Mesenchymal stem cell (in vitro differentiated cells and primary cell): ENCODE results near the gene FZD10.

Experiments
- DNase-seq: peaks from one replicate; pipeline ENCODE4 v3.0.0-alpha.2; 2013
- H2AFZ ChIP-seq: one replicate; pipeline ENCODE4 v1.6.1; 2013; ENCODE audit warnings: low read depth, mild to moderate bottlenecking, control low read depth, inconsistent platforms, low read length, moderate library complexity
- H2AK5ac ChIP-seq: 2 replicates; pipeline ENCODE4 v1.6.1; 2013; ENCODE audit warnings: low read length, moderate library complexity, mild to moderate bottlenecking, inconsistent platforms; ENCODE audit not compliant: severe bottlenecking
- H2BK120ac ChIP-seq: one replicate; pipeline ENCODE4 v1.6.1; 2013; ENCODE audit warnings: low read depth, mild to moderate bottlenecking, inconsistent platforms, low read length, moderate library complexity
- H2BK12ac ChIP-seq, 2 experiments: one replicate each; pipeline ENCODE4 v1.6.1; 2013; ENCODE audit warnings: inconsistent platforms in 2 of 2, low read length in 2 of 2, mild to moderate bottlenecking in 2 of 2, moderate library complexity in 2 of 2, control low read depth in 1 of 2
- H2BK15ac ChIP-seq: one replicate; pipeline ENCODE4 v1.6.1; 2013; ENCODE audit warnings: mild to moderate bottlenecking, low read depth, inconsistent platforms; ENCODE audit not compliant: poor library complexity, severe bottlenecking
- H2BK5ac ChIP-seq: 2 replicates; pipeline ENCODE4 v1.6.1; 2013; ENCODE audit warnings: low read depth, mild to moderate bottlenecking, low read length, control low read depth, inconsistent platforms; ENCODE audit not compliant: poor library complexity, severe bottlenecking
- H3K14ac ChIP-seq, 2 experiments: one replicate each; pipeline ENCODE4 v1.6.1; 2013; ENCODE audit warnings: inconsistent platforms in 2 of 2, low read length in 2 of 2, control low read depth in 1 of 2, mild to moderate bottlenecking in 1 of 2, moderate library complexity in 1 of 2
- H3K18ac ChIP-seq, 2 experiments: one replicate each; pipeline ENCODE4 v1.6.1; 2013; ENCODE audit warnings: inconsistent platforms in 2 of 2, low read length in 2 of 2, control low read depth in 1 of 2, low read depth in 1 of 2, mild to moderate bottlenecking in 1 of 2
- H3K23ac ChIP-seq, 2 experiments: one replicate each; pipeline ENCODE4 v1.6.1; 2013; ENCODE audit warnings: inconsistent platforms in 2 of 2, low read length in 2 of 2, mild to moderate bottlenecking in 2 of 2, moderate library complexity in 2 of 2, control low read depth in 1 of 2
- H3K27ac ChIP-seq: 2 replicates; pipeline ENCODE4 v1.5.1; 2013; ENCODE audit warnings: mild to moderate bottlenecking, moderate library complexity, low read length, control low read depth, inconsistent platforms; ENCODE audit not compliant: poor library complexity, severe bottlenecking
- H3K27me3 ChIP-seq, 2 experiments: 2 replicates each; pipeline versions ENCODE4 v1.6.1 to v1.7.0; 2013; ENCODE audit warnings: low read length in 2 of 2, mild to moderate bottlenecking in 2 of 2, moderate library complexity in 2 of 2, control low read depth in 1 of 2, inconsistent platforms in 1 of 2; ENCODE audit not compliant: control insufficient read depth in 1 of 2, insufficient read depth in 1 of 2
- H3K36me3 ChIP-seq, 2 experiments: 2 replicates each; pipeline versions ENCODE4 v1.6.1 to v1.7.0; 2013; ENCODE audit warnings: low read length in 2 of 2, control low read depth in 1 of 2, inconsistent platforms in 1 of 2, low read depth in 1 of 2, mild to moderate bottlenecking in 1 of 2; ENCODE audit not compliant: insufficient read depth in 2 of 2, control insufficient read depth in 1 of 2
- H3K4ac ChIP-seq, 2 experiments: one replicate each; pipeline ENCODE4 v1.6.1; 2013; ENCODE audit warnings: inconsistent platforms in 2 of 2, low read length in 2 of 2, mild to moderate bottlenecking in 2 of 2, moderate library complexity in 2 of 2, control low read depth in 1 of 2, low read depth in 1 of 2
- H3K4me1 ChIP-seq: 2 replicates; pipeline ENCODE4 v1.6.1; 2013; ENCODE audit warnings: low read depth, low read length, control low read depth; ENCODE audit not compliant: control insufficient read depth, insufficient read depth
- H3K4me2 ChIP-seq: 2 replicates; pipeline ENCODE4 v1.6.1; 2013; ENCODE audit warnings: low read length, mild to moderate bottlenecking, inconsistent platforms; ENCODE audit not compliant: poor library complexity, severe bottlenecking
- H3K4me3 ChIP-seq, 2 experiments: 2 replicates each; pipeline versions ENCODE4 v1.5.1 to v1.7.0; 2013; ENCODE audit warnings: low read length in 2 of 2, mild to moderate bottlenecking in 2 of 2, control low read depth in 1 of 2, low read depth in 1 of 2; ENCODE audit not compliant: insufficient read depth in 1 of 2
- H3K79me1 ChIP-seq: replicated peaks from 2 replicates; pipeline ENCODE4 v1.6.1; 2013; ENCODE audit warnings: mild to moderate bottlenecking, control low read depth, low read length, inconsistent platforms; ENCODE audit not compliant: poor library complexity, severe bottlenecking
- H3K9ac ChIP-seq: 2 replicates; pipeline ENCODE4 v1.7.0; 2013; ENCODE audit warnings: mild to moderate bottlenecking, low read length, moderate library complexity
- H3K9me3 ChIP-seq: 2 replicates; pipeline ENCODE4 v1.7.0; 2013; ENCODE audit warnings: mild to moderate bottlenecking, low read length; ENCODE audit not compliant: control insufficient read depth
- H4K8ac ChIP-seq: one replicate; pipeline ENCODE4 v1.6.1; 2013; ENCODE audit warnings: inconsistent platforms, mild to moderate bottlenecking, low read length, moderate library complexity
- H4K91ac ChIP-seq: one replicate; pipeline ENCODE4 v1.6.1; 2013; ENCODE audit warnings: mild to moderate bottlenecking, low read length, inconsistent platforms
- WGBS: methylation state at CpG from one replicate; pipeline ENCODE4 v1.1.7; 2013; ENCODE audit warnings: mixed read lengths; 5-methylcytosine and 5-hydroxymethylcytosine counted together

The FZD10 gene

GRCh38 chr12:130124605-130125244 is 37.5 kb upstream of the FZD10 start:
- Histone ChIP-seq H3K4me2 (no peak overlapping the region), H2BK120ac (no peak overlapping the region), H3K27me3 (no peaks in the 10 kb centered on the region), H3K4me3 (no peak overlapping the region), H3K36me3 (no peaks in the 10 kb centered on the region), H4K8ac (no peak overlapping the region), H2BK15ac (no peak overlapping the region), H3K23ac (no peak overlapping the region), H3K14ac (no peak overlapping the region), H2BK12ac (no peak overlapping the region), H3K4ac (no peak overlapping the region), H3K9ac (no peak overlapping the region), H2AK5ac (no peak overlapping the region), H3K9me3 (no peaks in the 10 kb centered on the region), H2BK5ac (no peak overlapping the region), H3K79me1 (no peaks in the 10 kb centered on the region), H3K27ac (no peak overlapping the region), H4K91ac (no peak overlapping the region), H3K18ac (no peak overlapping the region), H3K4me1 (peaks cover 2% of the 10 kb centered on the region), H2AFZ (no peak overlapping the region)
- DNase-seq: no peak
- WGBS: 78% methylated on average over 15 of the region's 15 CpGs

DNA sequence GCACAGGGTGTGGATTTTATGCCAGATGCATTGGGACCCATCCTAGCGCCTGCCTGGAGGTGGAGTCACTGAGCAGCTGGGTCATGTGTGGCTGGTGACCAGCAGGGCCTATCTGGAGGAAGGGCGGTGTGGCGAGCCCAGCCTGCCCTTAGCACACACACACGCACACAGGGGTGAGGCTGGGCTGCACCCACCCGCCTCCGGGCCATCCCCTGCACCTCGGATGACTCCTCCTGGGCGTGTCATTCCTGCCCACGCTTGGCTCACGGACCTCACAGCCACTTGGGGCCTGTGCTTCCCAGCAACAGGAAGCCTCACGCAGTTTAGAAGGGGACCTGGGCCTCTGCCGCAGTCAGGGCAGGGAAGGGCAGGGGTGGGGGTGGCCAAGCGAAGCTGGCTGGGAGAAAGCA is 36.2 kb upstream of the FZD10 start:
- no peak for DNase-seq
- Histone ChIP-seq H2AFZ (no peak overlapping the region), H3K4ac (no peak overlapping the region), H3K4me3 (no peak overlapping the region), H3K4me2 (no peak overlapping the region), H3K27ac (no peak overlapping the region), H2BK15ac (no peak overlapping the region), H2AK5ac (no peak overlapping the region), H3K27me3 (no peaks in the 10 kb centered on the region), H3K36me3 (no peaks in the 10 kb centered on the region), H3K18ac (no peak overlapping the region), H3K14ac (no peak overlapping the region), H2BK12ac (no peak overlapping the region), H4K91ac (no peak overlapping the region), H3K4me1 (no peaks in the 10 kb centered on the region), H3K79me1 (no peaks in the 10 kb centered on the region), H4K8ac (no peak overlapping the region), H3K9me3 (no peaks in the 10 kb centered on the region), H3K23ac (no peak overlapping the region), H3K9ac (peak overlapping the region; percentile 58), H2BK120ac (no peak overlapping the region), H2BK5ac (no peak overlapping the region)
- WGBS: 75% methylated on average over 13 of the region's 13 CpGs

- no peak overlapping the region for H2AFZ ChIP-seq
- no peak overlapping the region for H2BK120ac ChIP-seq
- 55% methylated on average over 3 of the region's 3 CpGs for WGBS
- H2BK12ac ChIP-seq: no peak overlapping the region
- H3K36me3 ChIP-seq: no peaks in the 10 kb centered on the region
- no peak overlapping the region for H4K8ac ChIP-seq
- no peak overlapping the region for H3K4ac ChIP-seq
- H3K27me3 ChIP-seq: no peaks in the 10 kb centered on the region
- H3K4me1 ChIP-seq: no peaks in the 10 kb centered on the region
- H3K18ac ChIP-seq: no peak overlapping the region
- H4K91ac ChIP-seq: no peak overlapping the region
- H3K14ac ChIP-seq: no peak overlapping the region
- no peak overlapping the region for H2AK5ac ChIP-seq
- no peak for DNase-seq
- H3K27ac ChIP-seq: no peak overlapping the region
- H3K4me2 ChIP-seq: no peak overlapping the region
- H3K23ac ChIP-seq: no peak overlapping the region
- peak overlapping the region in 1 of 2 experiments; percentile 46 for H3K4me3 ChIP-seq
- no peak overlapping the region for H2BK15ac ChIP-seq
- no peaks in the 10 kb centered on the region for H3K9me3 ChIP-seq
- H3K9ac ChIP-seq: no peak overlapping the region
- H3K79me1 ChIP-seq: no peaks in the 10 kb centered on the region
- H2BK5ac ChIP-seq: no peak overlapping the region
Observed at GRCh38 chr12:130127532-130127911, 34.7 kb upstream of the FZD10 start.

DNA sequence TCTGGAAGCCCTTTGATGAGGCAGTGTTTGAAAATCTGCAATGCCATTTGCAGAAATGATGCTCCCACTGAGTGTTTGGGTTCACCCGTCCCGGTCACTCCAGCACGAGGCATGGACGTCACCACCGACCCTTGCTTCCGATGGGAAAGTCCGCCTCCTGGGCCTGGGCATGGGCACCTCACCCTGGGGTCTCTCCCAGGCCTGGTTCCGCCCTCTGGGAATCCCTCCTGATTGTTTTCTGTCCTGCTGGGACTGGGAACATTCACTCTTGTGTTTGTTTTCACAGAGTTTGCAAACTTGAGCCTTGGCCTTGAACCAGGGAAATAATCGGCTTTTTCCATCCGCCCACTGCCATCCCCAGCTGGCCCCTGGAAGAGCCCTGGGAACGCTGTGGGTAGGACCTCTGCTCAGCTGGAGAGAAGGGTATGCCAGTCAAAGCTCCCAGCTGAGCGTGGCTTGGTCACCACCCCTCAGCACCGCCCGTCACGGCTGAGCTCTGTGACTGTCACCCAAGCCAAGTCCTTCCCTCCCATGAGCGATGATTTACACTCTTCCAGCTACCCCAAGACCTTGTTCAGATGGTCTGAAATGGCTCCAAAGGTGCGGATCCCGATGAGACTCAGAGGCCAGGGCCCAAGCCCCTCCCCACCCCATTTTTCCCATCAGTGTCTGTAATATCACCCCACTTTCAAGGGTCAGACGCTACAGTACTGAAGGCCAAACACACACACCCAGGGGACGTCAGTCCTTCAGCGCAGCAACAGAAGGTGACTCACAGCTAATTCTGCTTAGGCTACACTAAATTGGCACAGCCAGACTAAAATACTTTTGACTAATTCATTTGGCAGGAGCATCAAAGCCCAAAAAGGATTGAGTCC is 34.1 kb upstream of the FZD10 start:
- WGBS: 76% methylated on average over 21 of the region's 21 CpGs
- DNase-seq: no peak

More for the DNA sequence above, 34.1 kb upstream of the FZD10 start:
- no peaks in the 10 kb centered on the region for H3K79me1 ChIP-seq
- no peaks in the 10 kb centered on the region for H3K36me3 ChIP-seq
- no peak overlapping the region for H4K91ac ChIP-seq
- no peak overlapping the region for H4K8ac ChIP-seq
- H2BK12ac ChIP-seq: no peak overlapping the region
- peaks cover 0 to 6% of the 10 kb centered on the region in 2 experiments for H3K27me3 ChIP-seq
- H3K14ac ChIP-seq: no peak overlapping the region
- no peak overlapping the region for H2AK5ac ChIP-seq
- no peaks in the 10 kb centered on the region for H3K9me3 ChIP-seq
- no peak overlapping the region for H2BK120ac ChIP-seq
- H3K9ac ChIP-seq: peak overlapping the region; percentile 66
- H3K4me1 ChIP-seq: no peaks in the 10 kb centered on the region
- H2BK15ac ChIP-seq: no peak overlapping the region
- H2BK5ac ChIP-seq: no peak overlapping the region
- H3K27ac ChIP-seq: no peak overlapping the region
- H3K4ac ChIP-seq: no peak overlapping the region
- no peak overlapping the region for H3K23ac ChIP-seq
- no peak overlapping the region for H2AFZ ChIP-seq
- no peak overlapping the region for H3K4me2 ChIP-seq
- peak overlapping the region in 1 of 2 experiments; percentile 46 for H3K4me3 ChIP-seq
- H3K18ac ChIP-seq: no peak overlapping the region
